ENCODE measurements around the gene BRAF. TPM values are rescaled to one million over a fixed set of nuclear protein-coding genes. Genes with fewer than 3 reads are reported as not detected.
"Not testable (repeated sequence)": the region's sequence is repeated elsewhere in the genome, so short reads cannot be mapped to it uniquely, and the experiment has no call there.

The BRAF gene
- polyA plus RNA-seq, 1 donor, result 12.2 TPM

- DNase-seq, result no peak
Observed at GRCh38 chr7:140767418-140767817, 157.3 kb downstream of the BRAF start.

GRCh38 chr7:140765441-140765840, 159.3 kb downstream of the BRAF start:
- not testable (repeated sequence) for DNase-seq

GRCh38 chr7:140763166-140763565, 161.6 kb downstream of the BRAF start:
- DNase-seq, result not testable (repeated sequence)

- not testable (repeated sequence) for DNase-seq
Observed at GRCh38 chr7:140761375-140761774, 163.4 kb downstream of the BRAF start.

GRCh38 chr7:140754506-140754905, 170.2 kb downstream of the BRAF start:
- no peak for DNase-seq

- no peak for DNase-seq
Observed at GRCh38 chr7:140752533-140752932, 172.2 kb downstream of the BRAF start.

DNA sequence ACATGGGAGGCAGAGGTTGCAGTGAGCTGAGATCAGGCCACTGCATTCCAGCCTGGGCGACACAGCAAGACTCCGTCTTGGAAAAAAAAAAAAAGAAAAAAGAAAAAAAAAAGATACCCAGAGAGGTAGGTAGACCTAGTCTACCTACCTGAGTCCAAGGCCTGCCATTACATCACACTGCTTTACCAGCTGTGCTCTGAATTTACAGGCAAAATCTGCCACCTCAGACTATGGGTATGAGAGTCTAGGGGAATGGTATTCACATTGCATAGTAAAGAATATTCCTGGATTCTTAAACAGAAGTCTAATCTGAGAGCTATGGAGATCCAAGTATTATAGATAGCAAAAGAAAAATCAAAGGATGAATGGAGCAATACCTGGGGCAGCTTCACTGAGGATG, 178.0 kb downstream of the BRAF start:
- no peak for DNase-seq

DNA sequence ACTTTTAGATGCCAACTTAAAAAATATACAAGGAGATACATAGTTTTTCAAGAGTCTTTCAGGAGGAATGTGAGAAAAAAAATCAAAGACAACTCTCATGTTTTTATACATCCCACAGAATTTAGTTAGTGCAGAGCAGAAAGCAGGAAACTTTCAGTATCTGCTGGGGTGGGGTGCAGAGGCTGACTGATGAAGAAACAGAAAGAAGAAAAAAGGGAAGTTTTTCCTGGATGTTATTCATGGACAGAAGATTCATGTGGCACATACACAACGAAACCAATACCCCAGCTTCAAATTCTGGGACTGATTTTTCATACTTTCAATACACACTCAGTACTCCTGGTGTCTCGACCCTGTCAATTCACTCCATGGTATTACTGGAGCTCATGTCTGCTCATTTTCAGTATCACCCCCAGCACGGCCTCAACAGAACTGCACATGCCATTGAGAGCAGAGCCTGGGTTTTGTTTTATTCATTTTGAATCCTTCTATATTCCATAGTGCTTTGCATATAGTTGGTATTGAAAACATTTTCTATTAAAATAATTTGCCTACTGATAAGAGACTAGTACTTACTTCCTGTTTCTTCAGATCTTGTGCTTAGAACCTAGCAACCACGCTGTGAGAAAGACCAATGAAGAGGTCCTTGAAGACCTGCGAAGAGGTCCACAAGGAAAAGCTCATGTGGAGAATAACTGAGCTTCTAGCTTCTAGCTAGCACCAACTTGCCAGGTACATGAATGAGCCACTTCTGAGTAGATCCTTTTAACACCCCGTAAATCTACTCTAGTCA, 179.3 kb downstream of the BRAF start:
- no peak for DNase-seq

- no peak for DNase-seq
Observed at GRCh38 chr7:140744005-140744404, 180.7 kb downstream of the BRAF start.

GRCh38 chr7:140743255-140743654, 181.5 kb downstream of the BRAF start:
- not testable (repeated sequence) for DNase-seq

DNA sequence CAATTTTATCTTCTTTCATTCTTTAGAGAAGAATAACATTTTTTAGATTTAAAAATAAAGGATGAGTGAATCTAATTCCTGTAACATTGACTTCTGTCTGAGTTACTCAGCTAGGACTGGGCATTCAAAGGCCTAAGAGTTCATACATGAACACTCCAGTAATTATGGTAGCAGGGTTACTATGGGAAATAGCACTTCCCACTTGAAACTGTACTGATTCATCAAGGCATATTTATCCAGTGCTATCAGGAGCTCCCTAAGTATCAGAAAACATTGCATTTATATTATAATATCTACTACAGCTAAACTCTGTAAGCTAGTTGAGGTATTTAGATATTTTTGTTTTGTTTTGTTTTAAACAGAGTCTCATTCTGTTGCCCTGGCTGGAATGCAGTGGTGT, 186.4 kb downstream of the BRAF start:
- no peak for DNase-seq

- DNase-seq, result no peak
Observed at GRCh38 chr7:140734729-140735128, 190.0 kb downstream of the BRAF start.

- no peak for DNase-seq
Observed at GRCh38 chr7:140734096-140734495, 190.6 kb downstream of the BRAF start.

- DNase-seq, result no peak
Observed at GRCh38 chr7:140732416-140732815, 192.3 kb downstream of the BRAF start.

DNA sequence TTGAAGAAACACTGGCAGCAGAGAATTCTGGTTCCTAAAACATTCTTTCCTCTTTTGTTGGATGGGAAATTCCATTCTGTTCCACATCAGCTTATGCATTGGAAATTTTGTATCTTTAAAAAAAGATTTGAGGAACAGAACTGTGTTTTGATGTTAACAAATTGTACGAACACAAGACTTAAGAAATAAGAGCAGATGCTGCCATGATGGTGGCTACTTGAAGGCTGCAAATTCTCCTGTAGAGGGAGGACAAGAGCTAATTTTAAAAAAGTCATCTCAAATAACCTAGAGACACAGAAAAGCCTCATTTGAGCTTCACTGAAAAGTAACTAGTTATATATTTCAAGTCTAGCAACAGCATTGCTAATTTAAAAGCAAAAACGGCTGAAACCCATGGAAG, 198.4 kb downstream of the BRAF start:
- DNase-seq, result no peak

GRCh38 chr7:140724706-140725105, 200.0 kb downstream of the BRAF start:
- no peak for DNase-seq

DNA sequence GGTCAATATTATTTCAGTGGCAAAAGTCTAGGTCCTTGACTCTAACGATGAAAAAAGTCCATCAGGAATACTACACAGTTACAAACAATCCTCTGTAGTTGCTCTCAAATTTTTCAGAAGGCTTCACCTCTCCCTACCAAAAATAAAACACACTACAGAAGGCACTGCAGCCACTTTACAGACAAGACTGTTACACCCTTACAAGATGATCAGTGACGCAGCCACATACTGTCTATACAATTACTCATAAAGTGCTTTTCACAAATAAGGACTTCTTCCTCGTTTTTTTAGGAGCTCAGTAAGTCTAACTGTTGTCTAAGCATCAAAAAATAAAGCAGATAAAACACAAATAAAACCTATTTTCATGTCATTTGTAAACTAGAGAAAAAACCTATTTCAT, 201.2 kb downstream of the BRAF start:
- DNase-seq, result no peak

DNA sequence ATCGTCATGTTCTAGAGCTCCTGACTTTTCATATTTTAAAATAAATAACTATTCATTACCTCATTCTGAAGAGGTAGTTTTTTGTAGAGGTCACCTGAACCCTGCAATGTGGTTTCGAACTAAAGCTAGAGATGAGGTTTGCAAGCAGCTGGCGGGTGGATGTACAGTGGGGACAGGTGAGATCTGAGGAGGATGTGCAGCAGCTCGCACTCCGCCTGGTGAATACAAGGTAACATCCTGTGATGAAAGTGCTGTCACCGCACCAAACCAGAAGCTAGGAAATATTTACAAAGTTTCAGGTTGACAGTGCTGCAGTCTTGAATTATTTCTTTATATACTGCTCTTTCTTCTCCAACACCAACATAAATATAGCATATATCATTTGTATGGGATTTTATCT, 201.7 kb downstream of the BRAF start:
- no peak for DNase-seq

GRCh38 chr7:140722254-140722653, 202.5 kb downstream of the BRAF start:
- DNase-seq, result no peak

GRCh38 chr7:140719721-140720120, 205.0 kb downstream of the BRAF start:
- DNase-seq, result no peak

DNA sequence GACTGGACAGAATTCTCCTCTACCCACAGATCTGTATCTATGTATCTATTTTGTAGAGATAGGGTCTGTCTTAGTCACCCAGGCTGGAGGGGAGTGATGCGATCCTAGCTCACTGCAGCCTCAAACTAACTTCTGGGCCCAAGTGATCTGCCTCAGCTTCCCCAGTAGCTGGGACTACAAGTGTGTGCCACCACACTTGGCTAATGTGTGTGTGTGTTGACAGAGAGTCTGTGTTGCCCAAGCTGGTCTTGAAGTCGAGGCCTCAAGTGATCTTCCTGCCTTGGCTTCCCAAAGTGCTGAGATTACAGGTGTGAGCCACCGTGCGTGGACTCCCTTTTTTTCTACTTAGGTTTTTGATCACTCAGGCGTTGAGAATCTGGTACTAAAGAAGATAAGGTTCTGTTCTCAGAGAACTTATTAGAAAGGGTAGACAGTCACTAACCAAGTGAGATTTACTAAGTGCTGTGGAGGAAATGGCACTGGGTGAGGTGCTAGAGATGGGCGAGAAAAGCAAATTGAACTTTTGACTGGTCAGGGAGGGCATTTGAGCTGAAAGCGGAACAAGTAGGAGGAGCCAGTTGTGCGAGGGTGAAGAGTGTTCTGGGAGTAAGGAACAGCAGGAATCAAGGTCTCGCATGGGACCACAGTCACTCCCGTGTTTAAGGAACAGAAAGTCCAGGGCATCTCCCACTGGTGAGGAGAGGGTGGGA, 210.2 kb downstream of the BRAF start:
- DNase-seq, result no peak

GRCh38 chr7:140712392-140712791, 212.3 kb downstream of the BRAF start:
- DNase-seq, result not testable (repeated sequence)

DNA sequence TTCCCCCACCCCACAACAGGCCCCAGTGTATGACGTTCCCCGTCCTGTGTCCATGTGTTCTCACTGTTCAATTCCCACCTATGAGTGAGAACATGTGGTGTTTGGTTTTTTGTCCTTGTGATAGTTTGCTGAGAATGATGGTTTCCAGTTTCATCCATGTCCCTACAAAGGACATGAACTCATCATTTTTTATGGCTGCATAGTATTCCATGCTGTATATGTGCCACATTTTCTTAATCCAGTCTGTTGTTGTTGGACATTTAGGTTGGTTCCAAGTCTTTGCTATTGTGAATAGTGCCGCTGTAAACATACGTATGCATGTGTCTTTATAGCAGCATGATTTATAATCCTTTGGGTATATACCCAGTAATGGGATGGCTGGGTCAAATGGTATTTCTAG, 216.0 kb downstream of the BRAF start:
- DNase-seq, result not testable (repeated sequence)

GRCh38 chr7:140707132-140707531, 217.6 kb downstream of the BRAF start:
- DNase-seq, result no peak

All from hindlimb muscle (tissue), 1 donor.